Cerebellar nuclear complex (tissue), 1 donor: Measurements from ENCODE around the gene OBSCN.
A peak's percentile ranks its signal among the peaks of the same experiment; 100 is the strongest.

Source experiments
- DNase-seq, 2 experiments: peaks; one replicate each; lab custom pipeline; 2025; lab: John Stamatoyannopoulos, UW

OBSCN gene

DNA sequence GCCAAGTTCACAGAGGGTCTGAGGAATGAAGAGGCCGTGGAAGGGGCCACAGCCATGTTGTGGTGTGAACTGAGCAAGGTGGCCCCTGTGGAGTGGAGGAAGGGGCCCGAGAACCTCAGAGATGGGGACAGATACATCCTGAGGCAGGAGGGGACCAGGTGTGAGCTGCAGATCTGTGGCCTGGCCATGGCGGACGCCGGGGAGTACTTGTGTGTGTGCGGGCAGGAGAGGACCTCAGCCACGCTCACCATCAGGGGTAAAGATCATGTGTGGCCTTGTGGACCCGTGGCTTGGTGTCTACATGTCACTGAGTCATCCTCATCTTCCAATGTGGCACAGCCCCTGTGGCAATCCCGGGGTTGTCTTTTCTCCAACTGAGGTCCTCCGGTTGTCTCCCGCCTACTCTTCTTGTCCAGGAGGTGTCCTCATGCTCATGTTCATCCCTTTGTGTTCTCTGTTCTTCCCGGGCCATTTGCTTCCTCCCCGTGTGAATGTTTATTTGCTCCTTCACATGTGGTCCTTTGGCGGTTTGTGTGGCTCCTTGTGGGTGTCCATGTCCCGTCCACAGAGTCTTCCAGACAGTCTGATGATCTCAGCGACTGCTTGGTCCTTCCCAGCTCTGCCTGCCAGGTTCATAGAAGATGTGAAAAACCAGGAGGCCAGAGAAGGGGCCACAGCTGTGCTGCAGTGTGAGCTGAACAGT, 84.2 kb downstream of the OBSCN start:
- DNase-seq = no peak

DNA sequence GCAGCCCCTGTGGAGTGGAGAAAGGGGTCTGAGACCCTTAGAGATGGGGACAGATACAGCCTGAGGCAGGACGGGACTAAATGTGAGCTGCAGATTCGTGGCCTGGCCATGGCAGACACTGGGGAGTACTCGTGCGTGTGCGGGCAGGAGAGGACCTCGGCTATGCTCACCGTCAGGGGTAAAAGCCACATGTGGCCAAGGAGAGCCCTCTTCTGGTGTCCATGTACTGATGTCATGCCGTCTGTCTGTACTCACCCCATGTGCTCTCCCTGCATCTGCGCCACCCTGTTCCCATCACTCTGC, 84.7 kb downstream of the OBSCN start:
- DNase-seq = no peak

DNA sequence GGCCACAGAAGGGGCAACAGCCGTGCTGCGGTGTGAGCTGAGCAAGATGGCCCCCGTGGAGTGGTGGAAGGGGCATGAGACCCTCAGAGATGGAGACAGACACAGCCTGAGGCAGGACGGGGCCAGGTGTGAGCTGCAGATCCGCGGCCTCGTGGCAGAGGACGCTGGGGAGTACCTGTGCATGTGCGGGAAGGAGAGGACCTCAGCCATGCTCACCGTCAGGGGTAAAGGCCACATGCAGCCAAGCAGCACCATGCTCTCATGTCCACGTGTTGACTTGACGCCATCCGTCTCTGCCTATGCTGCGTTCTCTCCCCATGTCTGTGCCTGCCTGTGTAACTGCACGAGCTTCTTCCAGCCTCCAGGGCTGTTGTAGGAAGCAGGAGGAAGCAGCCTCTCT, 85.5 kb downstream of the OBSCN start:
- DNase-seq = no peak

DNA sequence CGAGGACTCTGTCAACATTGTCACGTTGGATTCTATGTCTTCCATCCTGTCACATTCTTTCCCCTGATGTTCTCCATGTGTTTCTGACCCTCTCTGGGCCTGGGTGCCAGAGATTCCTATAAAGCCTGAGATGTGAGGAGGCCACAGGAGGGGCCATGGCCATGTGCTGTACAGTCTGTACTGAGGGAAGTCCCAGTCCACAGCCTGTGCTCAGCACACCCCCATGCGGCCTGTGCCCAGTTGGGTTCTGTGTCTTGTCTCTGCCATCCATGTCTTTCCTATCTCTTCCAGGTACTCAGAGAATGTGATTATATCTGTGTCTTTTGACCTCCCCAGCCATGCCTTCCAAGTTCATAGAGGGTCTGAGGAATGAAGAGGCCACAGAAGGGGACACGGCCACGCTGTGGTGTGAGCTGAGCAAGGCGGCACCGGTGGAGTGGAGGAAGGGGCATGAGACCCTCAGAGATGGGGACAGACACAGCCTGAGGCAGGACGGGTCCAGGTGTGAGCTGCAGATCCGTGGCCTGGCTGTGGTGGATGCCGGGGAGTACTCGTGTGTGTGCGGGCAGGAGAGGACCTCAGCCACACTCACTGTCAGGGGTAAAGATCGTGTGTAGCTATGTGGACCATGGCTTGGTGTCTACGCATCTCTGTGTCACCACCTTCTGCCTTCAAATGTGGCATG, 86.1 kb downstream of the OBSCN start:
- no peak for DNase-seq

DNA sequence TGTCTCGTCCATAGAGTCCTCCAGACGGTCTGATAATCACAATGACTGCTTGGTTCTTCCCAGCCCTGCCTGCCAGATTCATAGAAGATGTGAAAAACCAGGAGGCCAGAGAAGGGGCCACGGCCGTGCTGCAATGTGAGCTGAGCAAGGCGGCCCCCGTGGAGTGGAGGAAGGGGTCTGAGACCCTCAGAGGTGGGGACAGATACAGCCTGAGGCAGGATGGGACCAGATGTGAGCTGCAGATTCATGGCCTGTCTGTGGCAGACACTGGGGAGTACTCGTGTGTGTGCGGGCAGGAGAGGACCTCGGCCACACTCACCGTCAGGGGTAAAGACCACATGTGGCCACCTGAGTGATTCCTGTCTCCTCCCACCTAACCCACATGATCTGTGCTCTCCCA, 86.9 kb downstream of the OBSCN start:
- DNase-seq = no peak

DNA sequence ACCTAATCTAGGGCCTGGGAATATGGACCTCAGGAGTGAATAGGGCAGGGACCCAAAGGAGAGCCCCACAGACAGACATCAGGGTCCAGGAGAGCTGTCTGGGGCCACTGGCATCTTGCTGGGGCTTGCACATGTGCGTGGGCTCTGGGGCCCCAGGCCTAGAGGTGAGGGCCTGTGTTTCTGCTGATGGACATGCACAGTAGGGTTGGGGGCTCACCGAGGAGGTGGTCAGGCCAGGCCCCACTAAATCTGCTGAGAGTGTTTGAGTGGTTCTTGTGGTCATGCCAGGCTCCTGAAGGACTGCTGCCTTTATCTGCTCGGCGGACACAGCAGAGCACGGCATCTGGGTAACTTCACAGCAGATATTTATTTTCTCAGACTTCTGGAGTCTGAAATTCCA, 87.4 kb downstream of the OBSCN start:
- DNase-seq = no peak

DNA sequence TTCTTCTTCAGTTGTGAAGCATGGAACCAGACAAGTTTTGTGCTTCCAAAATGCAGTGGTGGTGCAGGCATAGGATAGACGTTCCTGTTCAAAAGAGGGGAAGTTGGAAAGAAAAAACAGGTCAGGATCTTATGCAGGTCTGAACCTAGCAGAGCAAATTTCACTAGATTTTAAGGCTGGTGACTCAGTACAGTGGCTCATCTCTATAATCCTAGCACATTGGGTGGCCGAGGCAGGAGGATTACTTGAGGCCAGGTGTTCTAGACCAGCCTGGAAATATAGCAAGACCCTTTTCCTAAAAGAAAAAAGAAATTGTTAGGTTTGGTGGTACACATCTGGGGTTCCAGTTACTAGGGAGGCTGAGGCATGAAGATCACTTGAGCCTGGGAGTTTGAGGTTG, 88.1 kb downstream of the OBSCN start:
- DNase-seq = no peak

DNA sequence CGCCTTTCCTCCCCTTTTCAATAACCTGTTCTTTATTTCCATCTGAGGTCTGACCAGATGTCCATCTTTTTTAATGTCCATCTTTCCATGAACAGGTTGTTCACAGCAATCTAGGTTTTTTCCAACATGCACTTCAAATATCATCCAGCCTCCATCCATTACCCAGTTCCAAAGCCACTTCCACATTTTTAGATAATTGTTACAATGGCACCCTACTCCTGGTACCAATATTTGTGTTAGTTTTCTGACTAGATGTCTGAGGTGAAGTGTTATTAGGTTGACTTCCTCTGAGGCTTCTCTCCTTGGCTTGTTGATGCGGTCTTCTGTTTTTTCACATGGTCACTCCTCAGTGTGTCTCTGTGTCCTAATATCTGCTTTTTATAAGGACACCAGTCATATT, 89.4 kb downstream of the OBSCN start:
- no peak for DNase-seq

DNA sequence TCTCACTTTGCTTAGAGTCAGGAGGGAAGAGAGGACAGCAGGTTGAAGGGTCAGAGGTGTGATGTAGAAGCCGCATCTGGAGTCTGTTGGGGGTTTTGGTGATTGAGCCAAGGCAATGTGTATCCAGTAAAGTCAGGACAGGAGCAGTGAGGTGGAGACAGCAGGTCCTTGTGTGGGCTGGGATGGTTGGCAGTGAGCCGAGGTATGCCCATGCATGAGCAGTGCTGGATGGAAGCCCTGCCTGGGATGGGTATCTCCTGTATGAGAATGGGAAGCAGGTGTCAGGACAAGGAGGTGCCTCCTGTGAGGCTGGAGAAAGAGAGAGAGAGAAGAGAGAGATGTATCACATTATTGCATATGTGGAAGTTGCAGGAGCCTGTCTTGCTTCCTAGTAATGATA, 90.0 kb downstream of the OBSCN start:
- no peak for DNase-seq

DNA sequence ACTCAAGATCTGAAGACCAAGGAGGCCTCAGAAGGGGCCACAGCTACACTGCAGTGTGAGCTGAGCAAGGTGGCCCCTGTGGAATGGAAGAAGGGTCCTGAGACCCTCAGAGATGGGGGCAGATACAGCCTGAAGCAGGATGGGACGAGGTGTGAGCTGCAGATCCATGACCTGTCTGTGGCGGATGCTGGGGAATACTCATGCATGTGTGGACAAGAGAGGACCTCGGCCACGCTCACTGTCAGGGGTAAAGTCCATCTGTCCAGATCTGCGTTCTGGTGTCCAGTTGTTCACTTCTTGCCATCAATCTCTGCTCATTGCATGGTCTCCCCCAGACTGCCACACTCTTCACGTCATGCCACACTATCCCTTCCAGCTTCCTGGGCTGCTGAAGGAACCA, 90.6 kb downstream of the OBSCN start:
- DNase-seq = no peak

DNA sequence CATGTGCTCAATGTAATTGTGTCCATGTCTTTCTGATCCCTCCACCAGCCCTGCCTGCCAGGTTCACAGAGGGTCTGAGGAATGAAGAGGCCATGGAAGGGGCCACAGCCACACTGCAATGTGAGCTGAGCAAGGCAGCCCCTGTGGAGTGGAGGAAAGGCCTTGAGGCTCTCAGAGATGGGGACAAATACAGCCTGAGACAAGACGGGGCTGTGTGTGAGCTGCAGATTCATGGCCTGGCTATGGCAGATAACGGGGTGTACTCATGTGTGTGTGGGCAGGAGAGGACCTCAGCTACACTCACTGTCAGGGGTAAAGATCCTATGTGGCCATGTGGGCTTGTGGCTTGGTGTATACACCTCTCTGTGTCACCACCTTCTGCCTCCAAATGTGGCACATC, 91.4 kb downstream of the OBSCN start:
- no peak for DNase-seq

DNA sequence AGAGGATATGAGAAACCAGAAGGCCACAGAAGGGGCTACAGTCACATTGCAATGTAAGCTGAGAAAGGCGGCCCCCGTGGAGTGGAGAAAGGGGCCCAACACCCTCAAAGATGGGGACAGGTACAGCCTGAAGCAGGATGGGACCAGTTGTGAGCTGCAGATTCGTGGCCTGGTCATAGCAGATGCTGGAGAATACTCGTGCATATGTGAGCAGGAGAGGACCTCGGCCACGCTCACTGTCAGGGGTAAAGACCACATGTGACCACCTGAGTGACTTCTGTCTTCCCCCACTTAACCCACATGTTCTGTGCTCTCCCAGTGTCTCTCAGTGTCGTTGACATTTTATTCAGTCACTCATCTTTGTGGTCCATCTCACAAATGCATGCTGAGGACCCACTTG, 92.1 kb downstream of the OBSCN start:
- no peak for DNase-seq

DNA sequence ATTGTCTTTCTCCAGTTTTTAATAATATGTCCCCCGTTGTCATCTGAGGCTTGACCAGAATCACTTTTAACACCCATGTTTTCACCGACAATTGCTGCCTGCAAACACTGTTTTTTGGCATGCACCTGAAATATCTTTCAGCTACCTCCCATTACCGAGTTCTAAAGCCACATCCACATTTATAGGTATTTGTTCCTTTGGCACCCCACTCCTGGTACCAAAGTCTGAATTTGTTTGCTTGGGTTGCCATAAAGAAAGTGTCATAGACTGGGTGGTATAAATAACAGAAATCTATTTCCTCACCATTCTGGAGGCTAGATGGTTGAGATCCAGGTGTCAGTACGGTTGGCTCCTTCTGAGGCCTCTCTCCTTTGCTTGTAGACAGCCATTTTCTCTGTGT, 94.2 kb downstream of the OBSCN start:
- no peak for DNase-seq

DNA sequence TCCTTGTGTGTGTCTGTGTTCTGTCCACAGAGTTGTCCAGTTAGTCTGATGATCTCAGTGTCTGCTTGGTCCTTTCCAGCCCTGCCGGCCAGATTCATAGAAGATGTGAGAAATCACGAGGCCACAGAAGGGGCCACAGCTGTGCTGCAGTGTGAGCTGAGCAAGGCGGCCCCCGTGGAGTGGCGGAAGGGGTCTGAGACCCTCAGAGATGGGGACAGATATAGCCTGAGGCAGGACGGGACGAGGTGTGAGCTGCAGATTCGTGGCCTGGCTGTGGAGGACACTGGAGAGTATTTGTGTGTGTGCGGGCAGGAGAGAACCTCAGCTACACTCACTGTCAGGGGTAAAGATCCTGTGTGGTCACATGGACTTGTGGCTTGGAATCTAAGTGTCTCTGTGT, 95.8 kb downstream of the OBSCN start:
- no peak for DNase-seq

DNA sequence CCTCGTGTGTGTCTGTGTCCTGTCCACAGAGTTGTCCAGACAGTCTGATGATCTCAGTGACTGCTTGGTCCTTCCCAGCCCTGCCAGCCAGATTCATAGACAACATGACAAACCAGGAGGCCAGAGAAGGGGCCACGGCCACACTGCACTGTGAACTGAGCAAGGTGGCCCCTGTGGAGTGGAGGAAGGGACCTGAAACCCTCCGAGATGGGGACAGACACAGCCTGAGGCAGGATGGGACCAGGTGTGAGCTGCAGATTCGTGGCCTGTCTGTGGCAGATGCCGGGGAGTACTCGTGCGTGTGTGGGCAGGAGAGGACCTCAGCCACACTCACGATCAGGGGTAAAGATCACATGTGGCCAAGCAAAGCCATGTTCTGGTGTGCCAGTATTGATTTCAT, 96.4 kb downstream of the OBSCN start:
- no peak for DNase-seq

DNA sequence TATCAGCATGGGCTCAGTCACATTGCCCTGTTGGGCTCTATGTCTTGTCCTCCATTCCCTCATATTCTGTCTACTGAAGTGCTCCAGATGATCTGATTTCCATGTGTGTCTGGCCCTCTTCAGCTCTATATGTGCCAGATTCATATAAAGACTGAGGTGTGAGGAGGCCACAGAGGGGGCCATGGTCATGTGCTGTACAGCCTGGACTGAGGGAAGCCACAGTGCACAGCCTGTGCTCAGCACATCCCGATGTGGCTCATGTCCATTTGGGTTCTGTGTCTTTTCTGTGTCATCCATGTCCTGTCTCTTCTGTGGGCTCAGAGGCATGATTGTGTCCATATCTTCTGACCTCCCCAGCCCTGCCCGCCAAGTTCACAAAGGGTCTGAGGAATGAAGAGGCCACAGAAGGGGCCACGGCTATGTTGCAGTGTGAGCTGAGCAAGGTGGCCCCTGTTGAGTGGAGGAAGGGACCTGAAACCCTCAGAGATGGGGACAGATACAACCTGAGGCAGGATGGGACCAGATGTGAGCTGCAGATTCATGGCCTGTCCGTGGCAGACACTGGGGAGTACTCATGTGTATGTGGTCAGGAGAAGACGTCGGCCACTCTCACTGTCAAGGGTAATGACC, 97.0 kb downstream of the OBSCN start:
- no peak for DNase-seq

DNA sequence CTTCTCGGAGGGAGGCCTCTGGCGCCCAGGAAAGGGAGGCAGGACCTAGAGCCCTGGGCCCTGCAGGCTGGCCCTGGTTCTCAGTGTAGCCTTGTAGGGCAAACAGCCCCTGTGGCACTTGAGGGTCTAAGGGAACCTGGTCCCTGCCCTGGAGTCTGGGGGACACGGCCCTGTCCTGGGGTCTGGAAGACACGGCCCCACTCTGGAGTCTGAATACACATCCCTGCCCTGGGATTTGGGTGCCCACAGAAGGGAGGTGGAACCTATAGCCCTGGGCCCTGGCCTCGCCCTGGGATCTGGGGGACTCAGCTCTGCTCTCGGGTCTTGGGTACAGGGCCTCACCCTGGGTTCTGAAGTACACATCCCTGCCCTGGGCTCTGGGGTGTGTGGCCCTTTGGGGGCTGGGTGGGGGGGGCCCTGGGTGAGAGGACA, 97.9 kb downstream of the OBSCN start:
- no peak for DNase-seq

DNA sequence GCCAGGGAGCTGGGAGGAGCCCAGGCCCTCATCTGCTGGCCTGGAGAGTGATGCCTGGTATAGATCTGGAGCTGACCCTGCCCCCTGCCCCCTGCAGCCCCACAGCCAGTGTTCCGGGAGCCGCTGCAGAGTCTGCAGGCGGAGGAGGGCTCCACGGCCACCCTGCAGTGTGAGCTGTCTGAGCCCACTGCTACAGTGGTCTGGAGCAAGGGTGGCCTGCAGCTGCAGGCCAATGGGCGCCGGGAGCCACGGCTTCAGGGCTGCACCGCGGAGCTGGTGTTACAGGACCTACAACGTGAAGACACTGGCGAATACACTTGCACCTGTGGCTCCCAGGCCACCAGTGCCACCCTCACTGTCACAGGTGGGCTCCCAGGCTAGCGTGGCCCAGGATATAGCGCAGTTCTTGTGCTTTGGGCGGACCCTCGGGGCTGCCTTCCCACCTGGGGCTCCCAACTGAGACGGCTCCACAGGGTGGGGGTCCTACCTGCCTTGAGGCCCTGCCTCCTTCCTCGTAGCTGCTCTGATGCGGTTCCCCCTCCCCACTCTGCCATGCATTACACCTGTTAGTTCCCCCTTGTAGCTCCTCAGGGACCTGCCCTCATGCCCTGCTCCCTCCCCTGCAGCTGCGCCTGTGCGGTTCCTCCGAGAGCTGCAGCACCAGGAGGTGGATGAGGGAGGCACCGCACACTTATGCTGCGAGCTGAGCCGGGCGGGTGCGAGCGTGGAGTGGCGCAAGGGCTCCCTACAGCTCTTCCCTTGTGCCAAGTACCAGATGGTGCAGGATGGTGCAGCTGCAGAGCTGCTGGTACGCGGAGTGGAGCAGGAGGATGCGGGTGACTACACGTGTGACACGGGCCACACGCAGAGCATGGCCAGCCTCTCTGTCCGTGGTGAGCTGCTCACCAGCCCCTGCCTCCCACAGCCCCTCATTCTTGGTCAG, 98.7 kb downstream of the OBSCN start:
- peak in 1 of 2 experiments; percentile 24 for DNase-seq

DNA sequence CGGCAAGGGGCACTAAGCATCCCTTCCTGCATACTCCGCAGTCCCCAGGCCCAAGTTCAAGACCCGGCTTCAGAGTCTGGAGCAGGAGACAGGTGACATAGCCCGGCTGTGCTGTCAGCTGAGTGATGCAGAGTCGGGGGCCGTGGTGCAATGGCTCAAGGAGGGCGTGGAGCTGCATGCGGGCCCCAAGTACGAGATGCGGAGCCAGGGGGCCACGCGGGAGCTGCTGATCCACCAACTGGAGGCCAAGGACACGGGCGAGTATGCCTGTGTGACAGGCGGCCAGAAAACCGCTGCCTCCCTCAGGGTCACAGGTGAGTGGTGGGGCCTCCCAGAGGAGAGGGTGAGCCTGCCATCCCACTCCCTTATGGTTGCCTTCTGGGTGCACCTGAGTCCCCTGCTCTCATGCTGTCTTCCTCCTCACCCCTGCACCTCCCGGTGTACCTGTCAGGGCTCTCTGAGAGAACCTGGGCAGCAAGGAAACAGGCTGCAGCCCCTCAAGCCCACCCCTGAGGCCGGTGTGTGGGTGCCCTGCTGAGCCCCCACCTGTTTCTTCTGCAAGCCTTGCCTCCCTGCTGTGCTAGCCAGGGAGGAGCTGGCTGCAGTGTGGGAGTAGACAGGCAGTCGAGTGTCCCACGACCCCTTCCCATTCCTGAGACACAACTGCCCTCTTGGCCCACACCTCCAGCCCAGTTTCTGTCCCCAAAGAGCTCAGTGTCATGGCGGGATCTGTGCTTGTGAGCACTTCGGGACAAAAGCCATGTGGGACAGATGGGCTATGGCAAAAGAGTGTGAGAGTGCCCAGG, 99.6 kb downstream of the OBSCN start:
- no peak for DNase-seq

DNA sequence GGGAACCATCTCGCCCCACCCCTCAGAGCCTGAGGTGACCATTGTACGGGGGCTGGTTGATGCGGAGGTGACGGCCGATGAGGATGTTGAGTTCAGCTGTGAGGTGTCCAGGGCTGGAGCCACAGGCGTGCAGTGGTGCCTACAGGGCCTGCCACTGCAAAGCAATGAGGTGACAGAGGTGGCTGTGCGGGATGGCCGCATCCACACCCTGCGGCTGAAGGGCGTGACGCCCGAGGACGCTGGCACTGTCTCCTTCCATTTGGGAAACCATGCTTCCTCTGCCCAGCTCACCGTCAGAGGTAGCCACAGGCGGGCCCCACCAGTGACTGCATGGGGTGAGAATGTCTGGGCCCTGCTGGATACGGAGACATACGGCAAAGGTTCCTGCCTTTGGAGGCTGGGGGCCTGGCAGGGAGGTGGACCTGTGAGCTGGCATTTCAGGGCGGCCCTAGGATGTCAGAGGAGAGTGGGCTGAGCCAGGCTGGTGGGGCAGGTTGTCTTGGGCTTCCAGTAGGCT, 100.3 kb downstream of the OBSCN start:
- DNase-seq = no peak

DNA sequence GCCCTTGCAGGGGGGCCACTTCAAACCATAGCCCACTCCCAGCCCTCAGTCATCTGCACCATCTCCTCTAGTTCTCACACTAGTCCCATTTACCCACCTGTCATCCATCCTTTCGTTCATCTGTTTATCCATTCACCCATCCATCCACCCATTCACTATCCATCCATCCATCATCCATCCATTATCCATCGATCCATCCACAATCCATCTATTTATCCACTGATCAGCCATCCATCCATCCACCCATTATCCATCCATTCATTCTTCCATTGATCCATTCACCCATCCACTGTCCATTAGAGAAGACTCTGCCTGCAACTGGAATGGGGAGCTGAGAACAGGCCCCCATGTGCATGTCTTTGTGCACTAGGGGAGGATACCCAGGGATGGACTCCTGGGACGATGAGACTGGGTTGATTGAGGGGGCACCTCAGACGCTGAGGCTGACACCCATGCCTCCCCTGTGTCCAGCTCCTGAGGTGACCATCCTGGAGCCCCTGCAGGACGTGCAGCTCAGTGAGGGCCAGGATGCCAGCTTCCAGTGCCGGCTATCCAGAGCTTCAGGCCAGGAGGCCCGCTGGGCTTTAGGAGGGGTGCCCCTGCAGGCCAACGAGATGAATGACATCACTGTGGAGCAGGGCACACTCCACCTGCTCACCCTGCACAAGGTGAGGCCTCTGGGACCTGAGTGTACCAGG, 100.9 kb downstream of the OBSCN start:
- no peak for DNase-seq
